ENCODE data around the gene DNAH9.

Gene DNAH9

GRCh38 chr17:11893862-11894261, 295.6 kb downstream of the DNAH9 start:
- Histone ChIP-seq H3K27ac (no peak overlapping the region), H3K36me3 (replicated peaks) (no peaks in the 10 kb centered on the region), H3K27me3 (replicated peaks) (no peaks in the 10 kb centered on the region), H3K4me3 (ENCODE audit: low read depth, low read length) (no peak overlapping the region)
- in situ Hi-C loops (cut with HindIII; ENCODE audit: low pct_ligation_motif_present, low sequenced_read_pairs), result no loop called here
- no peak for TF ChIP-seq CTCF (IDR thresholded peaks at IDR 0.05; ENCODE audit: low read depth, low read length, missing control alignments)
- no peak for DNase-seq

DNA sequence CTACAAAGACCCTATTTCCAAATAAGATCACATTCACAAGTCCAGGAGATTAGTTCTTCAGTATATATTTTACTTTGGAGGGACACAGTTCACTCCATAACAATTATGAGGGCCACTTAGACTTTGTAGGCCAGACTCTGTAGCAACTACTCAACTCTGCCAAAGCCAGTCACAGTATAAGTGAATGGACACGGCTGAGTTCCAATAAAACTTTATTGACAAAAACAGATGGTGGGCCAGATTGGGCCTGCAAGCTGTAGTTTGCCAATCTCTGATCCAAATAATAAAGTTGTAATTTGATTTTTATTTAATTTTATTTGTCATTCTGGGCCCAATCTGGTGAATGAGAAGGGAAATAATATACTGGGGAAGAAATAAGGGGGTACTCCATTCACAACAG, 297.9 kb downstream of the DNAH9 start:
- TF ChIP-seq CTCF (IDR thresholded peaks at IDR 0.05; ENCODE audit: low read depth, low read length, missing control alignments), result no peak
- in situ Hi-C loops (cut with HindIII; ENCODE audit: low pct_ligation_motif_present, low sequenced_read_pairs), result no loop called here
- no peaks in the 10 kb centered on the region for H3K27me3 ChIP-seq (replicated peaks)
- no peaks in the 10 kb centered on the region for H3K36me3 ChIP-seq (replicated peaks)
- H3K4me3 ChIP-seq (ENCODE audit: low read depth, low read length), result no peak overlapping the region
- no peak for DNase-seq
- H3K27ac ChIP-seq, result no peak overlapping the region

GRCh38 chr17:11898526-11899235, 300.4 kb downstream of the DNAH9 start:
- H3K27ac ChIP-seq, result no peak overlapping the region
- no peaks in the 10 kb centered on the region for H3K27me3 ChIP-seq (replicated peaks)
- H3K36me3 ChIP-seq (replicated peaks), result no peaks in the 10 kb centered on the region
- no peak for TF ChIP-seq CTCF (IDR thresholded peaks at IDR 0.05; ENCODE audit: low read depth, low read length, missing control alignments)
- H3K4me3 ChIP-seq (ENCODE audit: low read depth, low read length), result no peak overlapping the region
- DNase-seq, result no peak
- in situ Hi-C loops (cut with HindIII; ENCODE audit: low pct_ligation_motif_present, low sequenced_read_pairs), result no loop called here

GRCh38 chr17:11899537-11899942, 301.3 kb downstream of the DNAH9 start:
- Histone ChIP-seq H3K27me3 (replicated peaks) (no peaks in the 10 kb centered on the region), H3K4me3 (ENCODE audit: low read depth, low read length) (no peak overlapping the region), H3K36me3 (replicated peaks) (no peaks in the 10 kb centered on the region), H3K27ac (no peak overlapping the region)
- no peak for TF ChIP-seq CTCF (IDR thresholded peaks at IDR 0.05; ENCODE audit: low read depth, low read length, missing control alignments)
- DNase-seq, result no peak
- in situ Hi-C loops (cut with HindIII; ENCODE audit: low pct_ligation_motif_present, low sequenced_read_pairs), result no loop called here

GRCh38 chr17:11900041-11900476, 301.8 kb downstream of the DNAH9 start:
- no peak overlapping the region for H3K27ac ChIP-seq
- DNase-seq, result no peak
- TF ChIP-seq CTCF (IDR thresholded peaks at IDR 0.05; ENCODE audit: low read depth, low read length, missing control alignments), result no peak
- H3K36me3 ChIP-seq (replicated peaks), result no peaks in the 10 kb centered on the region
- H3K4me3 ChIP-seq (ENCODE audit: low read depth, low read length), result no peak overlapping the region
- no peaks in the 10 kb centered on the region for H3K27me3 ChIP-seq (replicated peaks)
- in situ Hi-C loops (cut with HindIII; ENCODE audit: low pct_ligation_motif_present, low sequenced_read_pairs), result no loop called here

DNA sequence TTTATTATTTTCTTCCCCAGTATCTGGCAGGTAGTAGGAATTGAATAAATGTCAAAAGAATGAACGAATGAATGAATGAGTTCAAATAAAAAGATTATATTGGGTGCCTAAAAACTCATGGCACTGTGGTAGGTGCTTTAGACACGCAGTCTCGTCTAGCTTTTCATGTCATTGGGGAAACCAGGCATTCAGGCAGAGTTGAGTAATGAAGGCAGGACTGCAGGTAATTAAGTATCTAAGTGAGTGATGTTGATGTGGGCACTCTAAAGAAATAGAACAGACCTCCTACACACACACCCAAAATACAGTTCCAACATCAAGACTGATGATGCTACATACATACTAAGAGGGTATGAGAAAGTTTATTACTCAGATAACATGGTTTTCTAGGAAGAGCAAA, 302.4 kb downstream of the DNAH9 start:
- no peak for TF ChIP-seq CTCF (IDR thresholded peaks at IDR 0.05; ENCODE audit: low read depth, low read length, missing control alignments)
- in situ Hi-C loops (cut with HindIII; ENCODE audit: low pct_ligation_motif_present, low sequenced_read_pairs), result no loop called here
- H3K36me3 ChIP-seq (replicated peaks), result no peaks in the 10 kb centered on the region
- no peak for DNase-seq
- H3K27me3 ChIP-seq (replicated peaks), result no peaks in the 10 kb centered on the region
- no peak overlapping the region for H3K27ac ChIP-seq
- no peak overlapping the region for H3K4me3 ChIP-seq (ENCODE audit: low read depth, low read length)
